Measurements from ENCODE around the gene LHFPL3. TPM values are rescaled to one million over a fixed set of nuclear protein-coding genes. Genes with fewer than 3 reads are reported as not detected.
"Not testable (repeated sequence)": the region's sequence is repeated elsewhere in the genome, so short reads cannot be mapped to it uniquely, and the experiment has no call there.

Gene LHFPL3
- total RNA-seq, 2 experiments from 2014 or later, result not detected

- CTCF ChIA-PET, result interaction anchor here (1.0 to 2.2 kb wide), 4 partner anchors 9 to 43 kb away, joined by 3 to 12 read pairs (median 4); no protein-coding TSS in a partner anchor
- DNase-seq, result no peak
- POLR2A ChIA-PET, result no interaction called here
- H3K36me3 Mint-ChIP-seq (ENCODE audit: low read depth), result no peaks in the 10 kb centered on the region
- no peak overlapping the region for H3K4me3 Mint-ChIP-seq
- H3K27ac Mint-ChIP-seq, result no peak overlapping the region
- H3K4me1 Mint-ChIP-seq, result peaks cover 7% of the 10 kb centered on the region
- no peaks in the 10 kb centered on the region for H3K9me3 Mint-ChIP-seq
- peaks cover 6% of the 10 kb centered on the region for H3K27me3 Mint-ChIP-seq
These were observed 572.8 kb downstream of the LHFPL3 start for GRCh38 chr7:104901240-104901619.

GRCh38 chr7:104902183-104902582 lies 573.8 kb downstream of the LHFPL3 start:
- Mint-ChIP-seq H3K9me3 (no peaks in the 10 kb centered on the region), H3K27ac (no peak overlapping the region), H3K27me3 (peaks cover 11% of the 10 kb centered on the region), H3K36me3 (ENCODE audit: low read depth) (no peaks in the 10 kb centered on the region), H3K4me3 (no peak overlapping the region), H3K4me1 (peaks cover 3% of the 10 kb centered on the region)
- DNase-seq, result no peak
- ChIA-PET CTCF (interaction anchor here (0.6 to 2.2 kb wide), 5 partner anchors 10 to 42 kb away, joined by 3 to 12 read pairs (median 3); no protein-coding TSS in a partner anchor), POLR2A (interaction anchor here (0.6 kb wide), 1 partner anchor 1656 kb away, joined by 4 read pairs; no protein-coding TSS in a partner anchor)

- ChIA-PET CTCF (interaction anchor here (0.6 to 2.2 kb wide), 2 partner anchors 20 to 28 kb away, joined by 3 to 12 read pairs; no protein-coding TSS in a partner anchor), POLR2A (interaction anchor here (0.6 kb wide), 1 partner anchor 1657 kb away, joined by 4 read pairs; no protein-coding TSS in a partner anchor)
- Mint-ChIP-seq H3K27ac (no peak overlapping the region), H3K36me3 (ENCODE audit: low read depth) (no peaks in the 10 kb centered on the region), H3K9me3 (no peaks in the 10 kb centered on the region), H3K27me3 (peaks cover 16% of the 10 kb centered on the region), H3K4me3 (no peak overlapping the region), H3K4me1 (no peaks in the 10 kb centered on the region)
- DNase-seq, result no peak
These were observed 574.6 kb downstream of the LHFPL3 start for GRCh38 chr7:104903044-104903443.

- Mint-ChIP-seq H3K9me3 (no peaks in the 10 kb centered on the region), H3K27me3 (peaks cover 17% of the 10 kb centered on the region), H3K4me3 (no peak overlapping the region), H3K36me3 (ENCODE audit: low read depth) (no peaks in the 10 kb centered on the region), H3K4me1 (no peaks in the 10 kb centered on the region), H3K27ac (no peak overlapping the region)
- no peak for DNase-seq
- ChIA-PET POLR2A (no interaction called here), CTCF (no interaction called here)
These were observed 575.4 kb downstream of the LHFPL3 start for GRCh38 chr7:104903846-104904245.

- Mint-ChIP-seq H3K27ac (no peak overlapping the region), H3K4me3 (no peak overlapping the region), H3K4me1 (no peaks in the 10 kb centered on the region), H3K27me3 (peaks cover 19% of the 10 kb centered on the region), H3K36me3 (ENCODE audit: low read depth) (no peaks in the 10 kb centered on the region), H3K9me3 (no peaks in the 10 kb centered on the region)
- DNase-seq, result no peak
- ChIA-PET POLR2A (no interaction called here), CTCF (interaction anchor here (1.3 to 1.7 kb wide), 3 partner anchors 10 to 27 kb away, joined by 3 to 4 read pairs (median 3); no protein-coding TSS in a partner anchor)
These were observed 577.6 kb downstream of the LHFPL3 start for GRCh38 chr7:104906032-104906431.

- Mint-ChIP-seq H3K36me3 (ENCODE audit: low read depth) (no peaks in the 10 kb centered on the region), H3K9me3 (no peaks in the 10 kb centered on the region), H3K27ac (no peak overlapping the region), H3K27me3 (peaks cover 19% of the 10 kb centered on the region), H3K4me3 (no peak overlapping the region), H3K4me1 (no peaks in the 10 kb centered on the region)
- no peak for DNase-seq
- ChIA-PET POLR2A (no interaction called here), CTCF (interaction anchor here (1.3 to 1.7 kb wide), 4 partner anchors 10 to 28 kb away, joined by 3 to 4 read pairs (median 3); no protein-coding TSS in a partner anchor)
These were observed 578.2 kb downstream of the LHFPL3 start for GRCh38 chr7:104906556-104906955.

GRCh38 chr7:104908636-104909035 lies 580.2 kb downstream of the LHFPL3 start:
- Mint-ChIP-seq H3K36me3 (ENCODE audit: low read depth) (no peaks in the 10 kb centered on the region), H3K4me3 (no peak overlapping the region), H3K27ac (no peak overlapping the region), H3K4me1 (no peaks in the 10 kb centered on the region), H3K9me3 (no peaks in the 10 kb centered on the region), H3K27me3 (peaks cover 19% of the 10 kb centered on the region)
- CTCF ChIA-PET, result interaction anchor here (1.2 kb wide), 1 partner anchor 70 kb away, joined by 3 read pairs; no protein-coding TSS in a partner anchor
- POLR2A ChIA-PET, result no interaction called here
- no peak for DNase-seq

GRCh38 chr7:104909096-104909495 lies 580.7 kb downstream of the LHFPL3 start:
- H3K9me3 Mint-ChIP-seq, result no peaks in the 10 kb centered on the region
- ChIA-PET POLR2A (no interaction called here), CTCF (interaction anchor here (1.2 kb wide), 1 partner anchor 70 kb away, joined by 3 read pairs; no protein-coding TSS in a partner anchor)
- H3K4me3 Mint-ChIP-seq, result no peak overlapping the region
- H3K27me3 Mint-ChIP-seq, result peaks cover 19% of the 10 kb centered on the region
- DNase-seq, result no peak
- H3K4me1 Mint-ChIP-seq, result no peaks in the 10 kb centered on the region
- H3K27ac Mint-ChIP-seq, result no peak overlapping the region
- no peaks in the 10 kb centered on the region for H3K36me3 Mint-ChIP-seq (ENCODE audit: low read depth)

- Mint-ChIP-seq H3K27ac (peak overlapping the region; percentile 16), H3K9me3 (no peaks in the 10 kb centered on the region), H3K36me3 (ENCODE audit: low read depth) (no peaks in the 10 kb centered on the region), H3K27me3 (peaks cover 3% of the 10 kb centered on the region), H3K4me3 (peak overlapping the region; percentile 46), H3K4me1 (no peaks in the 10 kb centered on the region)
- no peak for DNase-seq
- ChIA-PET POLR2A (interaction anchor here (0.7 kb wide), 1 partner anchor 63 kb away, joined by 3 read pairs; no protein-coding TSS in a partner anchor), CTCF (interaction anchor here (0.6 to 1.6 kb wide), 3 partner anchors 14 to 439 kb away, joined by 3 to 5 read pairs (median 3); no protein-coding TSS in a partner anchor)
These were observed 586.0 kb downstream of the LHFPL3 start for GRCh38 chr7:104914421-104914820.

GRCh38 chr7:104921596-104921995 lies 593.2 kb downstream of the LHFPL3 start:
- H3K27me3 Mint-ChIP-seq, result peaks cover 2% of the 10 kb centered on the region
- ChIA-PET CTCF (interaction anchor here (1.1 kb wide), 2 partner anchors 59 to 92 kb away, joined by 3 to 4 read pairs; no protein-coding TSS in a partner anchor), POLR2A (no interaction called here)
- no peak overlapping the region for H3K4me3 Mint-ChIP-seq
- no peak for DNase-seq
- H3K9me3 Mint-ChIP-seq, result no peaks in the 10 kb centered on the region
- H3K27ac Mint-ChIP-seq, result no peak overlapping the region
- no peaks in the 10 kb centered on the region for H3K36me3 Mint-ChIP-seq (ENCODE audit: low read depth)
- peaks cover 4% of the 10 kb centered on the region for H3K4me1 Mint-ChIP-seq

- H3K27ac Mint-ChIP-seq, result no peak overlapping the region
- CTCF ChIA-PET, result interaction anchor here (0.6 to 1.2 kb wide), 6 partner anchors 9 to 415 kb away, joined by 3 to 5 read pairs (median 3); no protein-coding TSS in a partner anchor
- H3K27me3 Mint-ChIP-seq, result peaks cover 2% of the 10 kb centered on the region
- no peak for DNase-seq
- POLR2A ChIA-PET, result no interaction called here
- H3K4me3 Mint-ChIP-seq, result no peak overlapping the region
- H3K36me3 Mint-ChIP-seq (ENCODE audit: low read depth), result no peaks in the 10 kb centered on the region
- peaks cover 4% of the 10 kb centered on the region for H3K4me1 Mint-ChIP-seq
- H3K9me3 Mint-ChIP-seq, result no peaks in the 10 kb centered on the region
These were observed 594.0 kb downstream of the LHFPL3 start for GRCh38 chr7:104922182-104923009.

GRCh38 chr7:104923010-104923421 lies 594.6 kb downstream of the LHFPL3 start:
- Mint-ChIP-seq H3K36me3 (ENCODE audit: low read depth) (no peaks in the 10 kb centered on the region), H3K4me1 (peaks cover 4% of the 10 kb centered on the region), H3K9me3 (no peaks in the 10 kb centered on the region), H3K4me3 (no peak overlapping the region), H3K27ac (peak overlapping the region; percentile 41), H3K27me3 (peaks cover 1% of the 10 kb centered on the region)
- DNase-seq, result peak; percentile 81
- ChIA-PET POLR2A (no interaction called here), CTCF (interaction anchor here (0.8 to 1.2 kb wide), 5 partner anchors 9 to 90 kb away, joined by 3 to 5 read pairs (median 3); no protein-coding TSS in a partner anchor)

- not testable (repeated sequence) for H3K27me3 Mint-ChIP-seq; H3K4me1 Mint-ChIP-seq; DNase-seq; H3K36me3 Mint-ChIP-seq (ENCODE audit: low read depth); H3K9me3 Mint-ChIP-seq; H3K4me3 Mint-ChIP-seq; H3K27ac Mint-ChIP-seq
- ChIA-PET POLR2A (interaction anchor here (0.7 to 1.8 kb wide), 2 partner anchors 15 to 53 kb away, joined by 7 to 10 read pairs; no protein-coding TSS in a partner anchor), CTCF (interaction anchor here (0.6 to 2.3 kb wide), 7 partner anchors 13 to 55 kb away, joined by 3 to 8 read pairs (median 4); no protein-coding TSS in a partner anchor)
These were observed 597.8 kb downstream of the LHFPL3 start for GRCh38 chr7:104926189-104926588.

Data from activated CD4-positive, alpha-beta T cell treated with anti-CD3 and anti-CD28 coated beads, Interleukin-2, amount 10 ng/mL, durations not matched to agents 7 days and 5 days (primary cell).